Endothelial cell of umbilical vein (primary cell): ENCODE measurements around the gene MSRB2.

Source experiments
- EZH2 ChIP-seq: IDR thresholded peaks from 2 replicates; pipeline ENCODE4 v1.6.1; 2012; ENCODE audit warnings: borderline replicate concordance, low read depth, mild to moderate bottlenecking, moderate library complexity, low read length, inconsistent platforms; ENCODE audit not compliant: severe bottlenecking
- POLR2A ChIP-seq: IDR thresholded peaks from 2 replicates; pipeline ENCODE4 v1.6.1; 2012; ENCODE audit warnings: low read depth, mild to moderate bottlenecking, control low read depth, low read length
- TF ChIP-seq, protein P1 (sequence below), 2 donors: IDR thresholded peaks; 1 replicate in 1 of 2; 2 replicates in 1 of 2; pipeline ENCODE4 v1.5.1; 2011; ENCODE audit warnings: low read length in 2 of 2, mild to moderate bottlenecking in 2 of 2, moderate library complexity in 2 of 2, control low read depth in 1 of 2, inconsistent platforms in 1 of 2, low read depth in 1 of 2; ENCODE audit not compliant: insufficient read depth in 1 of 2; ENCODE audit errors: extremely low read depth in 1 of 2
- TF ChIP-seq, protein P2 (sequence below): IDR thresholded peaks from 2 replicates; pipeline ENCODE4 v1.6.1; 2011; ENCODE audit not compliant: insufficient read depth, insufficient read length

DNA sequence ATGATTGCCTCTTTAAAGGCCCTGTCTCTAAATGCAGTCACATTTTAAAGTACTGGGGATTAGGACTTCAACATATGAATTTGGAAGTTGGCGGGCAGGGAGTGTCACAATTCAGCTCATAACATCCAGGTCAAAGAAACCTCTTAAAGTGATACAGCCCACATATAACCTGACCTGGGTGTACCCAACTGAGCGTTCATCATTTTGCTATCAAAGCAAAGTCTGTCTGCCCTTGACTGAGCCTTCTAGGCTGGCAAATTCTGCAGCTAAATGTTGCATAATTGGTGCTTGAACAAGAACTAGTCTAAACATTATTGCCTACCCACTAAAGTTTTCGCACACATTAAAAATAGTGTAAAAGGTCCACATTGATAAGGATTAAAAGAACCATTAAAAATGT is 3.7 kb downstream of the MSRB2 start:
- TF ChIP-seq, protein P1, sequence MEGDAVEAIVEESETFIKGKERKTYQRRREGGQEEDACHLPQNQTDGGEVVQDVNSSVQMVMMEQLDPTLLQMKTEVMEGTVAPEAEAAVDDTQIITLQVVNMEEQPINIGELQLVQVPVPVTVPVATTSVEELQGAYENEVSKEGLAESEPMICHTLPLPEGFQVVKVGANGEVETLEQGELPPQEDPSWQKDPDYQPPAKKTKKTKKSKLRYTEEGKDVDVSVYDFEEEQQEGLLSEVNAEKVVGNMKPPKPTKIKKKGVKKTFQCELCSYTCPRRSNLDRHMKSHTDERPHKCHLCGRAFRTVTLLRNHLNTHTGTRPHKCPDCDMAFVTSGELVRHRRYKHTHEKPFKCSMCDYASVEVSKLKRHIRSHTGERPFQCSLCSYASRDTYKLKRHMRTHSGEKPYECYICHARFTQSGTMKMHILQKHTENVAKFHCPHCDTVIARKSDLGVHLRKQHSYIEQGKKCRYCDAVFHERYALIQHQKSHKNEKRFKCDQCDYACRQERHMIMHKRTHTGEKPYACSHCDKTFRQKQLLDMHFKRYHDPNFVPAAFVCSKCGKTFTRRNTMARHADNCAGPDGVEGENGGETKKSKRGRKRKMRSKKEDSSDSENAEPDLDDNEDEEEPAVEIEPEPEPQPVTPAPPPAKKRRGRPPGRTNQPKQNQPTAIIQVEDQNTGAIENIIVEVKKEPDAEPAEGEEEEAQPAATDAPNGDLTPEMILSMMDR (IDR thresholded peaks at IDR 0.05; ENCODE audit: extremely low read depth in 1 of 2, insufficient read depth in 1 of 2, low read depth in 1 of 2, low read length in 2 of 2), result no peak
- TF ChIP-seq POLR2A, result no peak
- TF ChIP-seq, protein P2, sequence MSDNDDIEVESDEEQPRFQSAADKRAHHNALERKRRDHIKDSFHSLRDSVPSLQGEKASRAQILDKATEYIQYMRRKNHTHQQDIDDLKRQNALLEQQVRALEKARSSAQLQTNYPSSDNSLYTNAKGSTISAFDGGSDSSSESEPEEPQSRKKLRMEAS, result no peak
- TF ChIP-seq EZH2, result no peak
